Measurements from ENCODE around the gene DNTTIP2. TPM values are rescaled to one million over a fixed set of nuclear protein-coding genes. Genes with fewer than 3 reads are reported as not detected.

The DNTTIP2 gene
- total RNA-seq, 1 donor from 2014 or later: 50.8 TPM

- H3K4me1 Mint-ChIP-seq (ENCODE audit: low read depth): no peaks in the 10 kb centered on the region
- H3K27me3 Mint-ChIP-seq: peaks cover 7% of the 10 kb centered on the region
- H3K9me3 Mint-ChIP-seq (ENCODE audit: low read depth): peaks cover 24% of the 10 kb centered on the region
- H3K27ac Mint-ChIP-seq: no peak overlapping the region
- no peak for TF ChIP-seq CTCF (IDR thresholded peaks at IDR 0.05; ENCODE audit: unreplicated experiment)
- no peak overlapping the region for H3K4me3 Mint-ChIP-seq (ENCODE audit: low read depth)
- DNase-seq (ENCODE audit: low spot score, unreplicated experiment): no peak
- peaks cover 12% of the 10 kb centered on the region for H3K36me3 Mint-ChIP-seq (ENCODE audit: insufficient read depth)
Observed at GRCh38 chr1:93829061-93829460, 49.9 kb downstream of the DNTTIP2 start.

GRCh38 chr1:93828367-93828755, 50.6 kb downstream of the DNTTIP2 start:
- Mint-ChIP-seq H3K4me1 (ENCODE audit: low read depth) (no peaks in the 10 kb centered on the region), H3K27ac (no peak overlapping the region), H3K9me3 (ENCODE audit: low read depth) (peaks cover 20% of the 10 kb centered on the region), H3K36me3 (ENCODE audit: insufficient read depth) (peaks cover 10% of the 10 kb centered on the region), H3K27me3 (peaks cover 7% of the 10 kb centered on the region), H3K4me3 (ENCODE audit: low read depth) (no peak overlapping the region)
- TF ChIP-seq CTCF (IDR thresholded peaks at IDR 0.05; ENCODE audit: unreplicated experiment): no peak
- no peak for DNase-seq (ENCODE audit: low spot score, unreplicated experiment)

- no peak for TF ChIP-seq CTCF (IDR thresholded peaks at IDR 0.05; ENCODE audit: unreplicated experiment)
- no peak overlapping the region for H3K27ac Mint-ChIP-seq
- H3K27me3 Mint-ChIP-seq: peaks cover 7% of the 10 kb centered on the region
- H3K4me1 Mint-ChIP-seq (ENCODE audit: low read depth): no peaks in the 10 kb centered on the region
- H3K36me3 Mint-ChIP-seq (ENCODE audit: insufficient read depth): peaks cover 8% of the 10 kb centered on the region
- DNase-seq (ENCODE audit: low spot score, unreplicated experiment): no peak
- peaks cover 16% of the 10 kb centered on the region for H3K9me3 Mint-ChIP-seq (ENCODE audit: low read depth)
- H3K4me3 Mint-ChIP-seq (ENCODE audit: low read depth): no peak overlapping the region
Observed at GRCh38 chr1:93827633-93828366, 51.2 kb downstream of the DNTTIP2 start.

- Mint-ChIP-seq H3K36me3 (ENCODE audit: insufficient read depth) (peaks cover 6% of the 10 kb centered on the region), H3K27ac (no peak overlapping the region), H3K27me3 (peaks cover 7% of the 10 kb centered on the region), H3K9me3 (ENCODE audit: low read depth) (peaks cover 14% of the 10 kb centered on the region), H3K4me3 (ENCODE audit: low read depth) (no peak overlapping the region), H3K4me1 (ENCODE audit: low read depth) (no peaks in the 10 kb centered on the region)
- DNase-seq (ENCODE audit: low spot score, unreplicated experiment): no peak
- no peak for TF ChIP-seq CTCF (IDR thresholded peaks at IDR 0.05; ENCODE audit: unreplicated experiment)
Observed at GRCh38 chr1:93827128-93827527, 51.9 kb downstream of the DNTTIP2 start.

GRCh38 chr1:93824834-93825233, 54.2 kb downstream of the DNTTIP2 start:
- no peak overlapping the region for H3K27ac Mint-ChIP-seq
- no peaks in the 10 kb centered on the region for H3K36me3 Mint-ChIP-seq (ENCODE audit: insufficient read depth)
- DNase-seq (ENCODE audit: low spot score, unreplicated experiment): no peak
- H3K4me1 Mint-ChIP-seq (ENCODE audit: low read depth): peaks cover 2% of the 10 kb centered on the region
- H3K4me3 Mint-ChIP-seq (ENCODE audit: low read depth): no peak overlapping the region
- peaks cover 7% of the 10 kb centered on the region for H3K27me3 Mint-ChIP-seq
- H3K9me3 Mint-ChIP-seq (ENCODE audit: low read depth): no peaks in the 10 kb centered on the region
- no peak for TF ChIP-seq CTCF (IDR thresholded peaks at IDR 0.05; ENCODE audit: unreplicated experiment)
